GM19455 (cell line): ENCODE measurements around the gene NCBP3.

Experiments
- ATAC-seq: cut with Tn5 transposase; IDR thresholded peaks from one replicate; pipeline ENCODE4 v1.9.1; 2021; ENCODE audit not compliant: unreplicated experiment

NCBP3 gene

GRCh38 chr17:3813171-3813570, 32.9 kb downstream of the NCBP3 start:
- no peak for ATAC-seq

GRCh38 chr17:3812771-3813170, 33.3 kb downstream of the NCBP3 start:
- ATAC-seq, result no peak

DNA sequence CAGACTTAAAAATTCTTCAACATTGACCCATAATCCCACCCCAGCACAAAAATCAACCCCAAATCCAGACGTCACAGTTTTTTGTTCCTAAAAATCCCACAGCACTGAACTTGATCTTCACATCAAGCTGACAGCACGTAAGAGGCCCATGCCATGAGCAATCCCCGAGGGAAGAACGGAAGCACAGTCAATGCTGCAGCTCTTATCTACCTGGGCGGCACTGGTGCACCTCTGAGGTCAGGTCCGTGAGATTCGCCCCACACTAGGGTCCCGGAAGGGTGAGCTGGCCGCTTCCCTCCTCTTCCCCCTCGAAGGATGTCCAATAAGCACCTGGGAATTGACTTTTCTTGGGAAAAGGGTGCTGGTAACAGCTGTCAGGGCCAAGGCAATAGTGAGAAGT, 33.8 kb downstream of the NCBP3 start:
- no peak for ATAC-seq

- ATAC-seq, result no peak
Observed at GRCh38 chr17:3810019-3810418, 36.0 kb downstream of the NCBP3 start.

- ATAC-seq, result no peak
Observed at GRCh38 chr17:3809135-3809534, 36.9 kb downstream of the NCBP3 start.

DNA sequence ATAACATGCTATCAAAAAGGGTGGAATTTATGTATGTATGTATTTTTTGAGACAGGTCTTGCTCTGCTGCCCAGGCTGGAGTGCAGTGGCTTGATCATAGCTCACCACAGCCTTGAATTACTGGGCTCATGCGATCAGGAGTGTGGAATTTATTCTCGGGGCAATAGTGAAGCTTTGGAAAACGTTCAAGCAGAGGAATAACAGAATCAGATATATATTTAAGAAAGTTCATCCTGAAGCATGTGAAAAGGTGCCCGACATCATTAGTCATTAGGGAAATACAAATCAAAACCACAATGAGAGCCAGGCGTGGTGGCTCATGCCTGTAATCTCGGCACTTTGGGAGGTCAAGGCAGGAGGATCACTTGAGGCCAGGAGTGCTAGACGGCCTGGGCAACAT, 37.3 kb downstream of the NCBP3 start:
- ATAC-seq, result no peak

DNA sequence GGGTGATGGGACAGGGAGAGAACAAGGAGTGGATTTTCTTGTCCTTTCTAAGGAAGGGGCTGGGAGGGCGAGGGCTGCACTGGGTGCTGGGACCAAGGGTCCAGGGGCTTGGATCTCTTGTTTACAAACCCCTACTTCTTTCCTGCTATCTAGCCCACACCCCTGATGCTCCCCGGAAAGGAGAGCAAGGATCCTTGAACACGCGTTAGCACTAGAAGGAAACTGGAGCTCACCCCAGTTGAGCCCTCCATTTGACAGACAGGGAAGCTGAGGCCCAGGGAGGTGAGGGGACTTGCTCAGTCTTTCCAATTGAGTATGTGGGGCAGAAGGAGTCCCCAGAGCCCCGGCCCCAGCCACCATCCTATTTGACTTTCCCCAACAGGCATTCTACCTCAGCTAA, 40.5 kb downstream of the NCBP3 start:
- ATAC-seq, result no peak

- no peak for ATAC-seq
Observed at GRCh38 chr17:3804503-3804931, 41.5 kb downstream of the NCBP3 start.

DNA sequence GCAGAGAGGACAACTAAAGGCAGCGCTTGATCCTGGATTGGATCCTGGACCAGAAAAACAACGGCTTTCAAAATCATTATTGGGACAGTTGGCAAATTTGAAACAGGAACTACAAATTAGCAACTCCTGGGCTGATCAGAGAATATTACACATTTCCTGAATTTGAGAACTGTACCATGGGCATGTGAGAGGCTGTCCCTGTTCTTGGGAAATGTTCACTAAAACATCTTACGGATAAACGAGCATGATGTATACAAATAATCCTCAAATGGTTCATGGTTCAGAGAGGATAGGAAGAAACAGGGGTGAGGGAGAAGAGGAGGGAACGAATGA, 42.8 kb downstream of the NCBP3 start:
- ATAC-seq, result no peak

DNA sequence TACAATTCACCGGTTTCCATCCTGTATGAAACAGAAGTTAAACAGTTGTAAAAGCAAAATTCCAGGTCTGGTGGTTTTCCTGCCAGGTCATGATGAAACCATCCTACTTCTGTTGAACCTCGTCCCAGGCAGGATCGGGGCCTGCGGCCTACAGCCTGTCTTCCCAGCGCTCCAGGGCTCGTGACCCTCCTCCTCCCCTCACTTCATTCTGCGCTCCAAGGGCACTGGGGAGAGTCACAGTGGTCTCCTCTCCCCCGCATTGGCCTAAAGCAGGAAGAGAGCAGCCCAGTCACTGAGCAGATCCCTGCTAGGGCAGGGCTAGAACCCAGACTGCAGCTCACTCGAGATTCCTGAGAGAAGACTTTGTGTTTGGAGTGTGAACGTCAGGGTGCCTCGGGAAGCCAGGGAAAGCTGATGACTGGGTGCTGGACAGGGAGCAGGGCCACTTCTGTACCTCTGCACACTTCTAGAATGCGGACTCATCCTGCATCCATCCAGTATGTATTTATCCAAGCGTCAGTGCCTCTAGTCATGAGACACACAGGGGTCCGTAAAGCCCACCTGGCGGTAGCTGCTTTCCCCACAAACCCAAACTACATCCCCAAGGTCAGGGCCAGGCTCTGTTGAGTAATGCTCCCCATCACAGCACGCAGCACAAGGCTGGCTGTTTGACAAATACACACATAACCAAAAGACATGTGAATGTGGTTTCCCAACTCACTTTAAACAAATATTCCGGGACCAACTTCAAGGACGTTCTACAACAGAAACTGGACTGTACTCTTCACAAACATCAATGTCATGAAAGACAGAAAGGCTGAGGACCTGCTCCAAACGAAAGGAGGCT, 43.4 kb downstream of the NCBP3 start:
- no peak for ATAC-seq

DNA sequence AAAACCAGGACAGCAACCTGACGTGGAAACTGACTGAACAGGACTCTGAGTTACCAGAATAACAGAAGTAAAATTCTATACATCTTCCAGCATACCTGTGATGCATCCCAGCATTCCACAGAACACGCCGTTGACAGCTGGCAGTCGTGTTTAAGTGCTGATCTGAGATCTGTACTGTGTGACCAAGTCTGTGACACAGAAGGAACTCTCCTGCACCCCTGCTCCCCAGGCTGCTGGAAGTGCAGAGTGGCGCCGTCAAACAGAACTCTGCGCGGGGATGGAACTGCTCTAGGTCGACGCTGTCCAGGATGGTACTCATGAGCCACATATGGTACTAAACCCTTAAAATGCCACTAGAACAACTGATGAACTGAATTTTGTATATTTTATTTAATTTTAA, 44.3 kb downstream of the NCBP3 start:
- no peak for ATAC-seq

DNA sequence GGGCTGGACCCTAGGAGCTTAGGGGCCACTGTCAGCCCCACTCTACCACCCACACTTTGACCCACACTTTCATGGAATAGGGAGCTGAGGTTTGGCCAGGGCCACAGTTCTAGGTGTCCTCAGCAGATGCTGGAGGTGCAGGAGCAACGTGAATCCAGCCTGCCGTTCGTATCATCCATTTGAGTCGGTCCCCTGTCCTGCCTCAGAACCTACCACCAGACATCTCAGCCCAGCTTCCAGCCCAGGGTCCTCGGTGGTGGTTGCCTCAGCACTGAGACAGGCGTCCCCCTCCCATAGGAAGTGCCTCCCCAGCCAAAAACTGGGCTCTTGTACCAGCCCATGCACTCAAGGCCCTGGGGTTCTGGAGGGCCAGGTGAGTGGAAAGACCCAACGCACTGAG, 44.7 kb downstream of the NCBP3 start:
- ATAC-seq, result no peak

DNA sequence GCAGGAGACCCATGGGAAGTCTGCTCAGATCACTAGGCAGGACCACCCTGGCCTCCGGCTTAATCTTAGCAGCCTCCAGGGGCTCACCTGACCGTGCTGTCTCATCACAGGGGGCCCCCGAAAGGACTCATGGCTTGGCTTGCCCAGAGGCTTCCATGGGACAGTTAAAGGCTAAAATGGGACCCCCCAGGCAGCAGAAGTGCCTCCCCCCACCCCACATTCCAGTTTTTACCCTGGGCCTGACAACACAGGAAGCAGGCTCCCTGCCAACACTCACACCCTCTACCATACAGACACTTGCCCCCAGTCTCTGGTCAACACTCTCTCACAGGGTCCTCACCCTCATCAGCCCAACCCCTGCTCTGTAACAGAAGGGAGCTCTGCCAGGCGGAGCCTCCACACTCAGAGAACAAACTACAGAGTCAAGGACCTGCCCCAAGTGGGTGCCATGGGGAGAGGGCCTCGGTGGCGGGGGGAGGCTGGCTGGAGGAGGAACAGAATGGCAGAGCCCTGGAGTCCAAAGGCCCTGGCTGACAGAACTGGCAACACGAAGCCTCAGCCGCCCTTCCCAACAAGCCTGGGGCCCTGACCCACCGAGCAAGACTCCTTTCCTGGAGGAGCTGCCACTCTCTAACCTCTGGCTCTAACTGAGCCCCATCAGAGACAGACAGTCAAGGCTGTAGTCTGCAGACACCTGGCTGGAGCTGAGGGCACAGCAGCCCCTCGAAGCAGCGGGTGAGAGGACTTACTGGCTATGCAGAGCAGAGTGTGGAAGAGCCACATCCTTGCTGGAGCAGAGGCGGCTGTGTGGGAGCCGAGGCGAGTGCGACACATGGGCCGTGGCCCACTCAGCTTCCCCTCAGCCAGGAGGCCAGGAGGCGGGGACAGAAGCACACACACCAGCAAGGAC, 45.4 kb downstream of the NCBP3 start, which contains the start of gene ITGAE:
TSS of gene ITGAE (minus strand) at position 827 of the 910 bp plus-strand sequence. CDS start at position 783, 44 bp downstream.
- no peak for ATAC-seq

DNA sequence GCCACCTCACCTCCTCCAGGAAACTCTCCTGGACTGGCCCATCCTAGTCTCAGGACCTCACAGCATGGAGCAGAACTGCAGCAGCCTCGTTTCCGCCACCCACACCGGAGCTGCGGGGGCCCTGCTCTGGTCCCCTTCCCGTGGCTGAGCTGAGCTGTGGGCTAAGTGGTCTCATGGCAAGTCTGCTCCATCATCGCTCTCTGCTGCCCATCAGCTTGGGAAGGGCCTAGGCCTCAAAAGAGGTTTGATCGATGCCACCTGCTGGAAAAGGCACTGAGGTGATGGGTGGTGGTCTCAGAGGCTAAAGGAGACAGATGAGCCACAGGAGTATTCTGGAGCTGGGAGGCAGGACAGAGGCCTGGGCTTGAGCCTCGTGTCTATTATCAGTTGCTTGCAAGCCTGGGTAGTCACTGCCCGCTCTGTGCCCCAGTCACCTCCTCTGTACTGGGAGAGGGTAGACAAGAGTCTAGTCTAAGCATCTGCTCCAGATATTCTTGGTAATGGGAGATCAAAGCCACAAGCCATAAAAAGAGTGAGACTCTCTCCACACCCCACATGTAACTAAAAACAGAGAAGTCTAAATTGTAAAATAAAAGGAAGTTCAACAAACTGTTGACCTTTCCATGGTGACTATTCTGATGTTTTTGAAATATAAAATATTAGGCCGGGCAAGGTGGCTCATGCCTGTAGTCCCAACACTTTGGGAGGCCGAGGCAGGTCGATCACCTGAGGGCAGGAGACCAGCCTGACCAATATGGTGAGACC, 46.7 kb downstream of the NCBP3 start:
- ATAC-seq, result no peak

DNA sequence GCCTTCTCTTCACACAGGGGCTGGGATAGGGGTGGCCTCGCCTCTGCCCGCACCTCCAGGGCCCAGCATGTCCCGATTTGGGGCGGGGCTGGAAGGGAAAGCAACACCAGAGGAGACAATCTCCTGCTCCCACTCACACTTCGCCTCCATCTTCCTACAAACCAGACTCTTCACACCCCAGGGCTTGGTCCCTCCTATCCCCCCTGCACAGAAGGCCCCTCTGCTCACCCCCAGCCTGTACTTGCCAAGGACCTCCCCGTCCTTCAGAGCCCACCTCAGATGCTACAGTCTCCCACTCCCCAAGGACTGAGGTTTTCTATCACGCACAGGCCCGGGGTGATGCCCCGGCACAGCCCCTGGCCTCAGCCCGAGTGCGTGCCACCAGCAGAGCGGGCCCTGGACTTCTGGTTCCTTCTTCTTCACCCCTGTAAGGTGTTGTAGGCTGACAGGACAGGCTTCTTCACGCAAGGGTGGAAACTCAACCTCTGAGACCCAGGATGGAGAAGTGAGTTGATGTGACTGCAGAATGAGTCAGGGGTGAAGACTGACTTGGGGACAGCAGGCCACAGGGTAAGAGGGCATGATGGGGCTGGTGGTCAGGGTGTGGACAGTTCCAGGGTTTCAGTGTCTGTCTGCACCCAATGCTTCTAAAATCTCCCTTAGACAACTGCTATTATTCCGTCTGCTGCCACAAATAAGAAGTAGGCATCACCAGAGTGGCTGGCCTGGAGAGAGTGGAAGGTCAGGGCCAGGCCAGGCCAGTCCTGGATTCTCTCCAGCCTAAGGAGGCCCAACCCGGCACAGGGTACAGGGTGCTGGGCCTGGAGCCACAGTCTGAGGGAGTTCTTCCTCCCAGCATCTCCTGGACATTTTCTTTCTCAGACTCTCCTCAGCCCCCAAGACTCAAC, 47.5 kb downstream of the NCBP3 start:
- no peak for ATAC-seq

GRCh38 chr17:3796822-3797170, 49.2 kb downstream of the NCBP3 start:
- no peak for ATAC-seq

DNA sequence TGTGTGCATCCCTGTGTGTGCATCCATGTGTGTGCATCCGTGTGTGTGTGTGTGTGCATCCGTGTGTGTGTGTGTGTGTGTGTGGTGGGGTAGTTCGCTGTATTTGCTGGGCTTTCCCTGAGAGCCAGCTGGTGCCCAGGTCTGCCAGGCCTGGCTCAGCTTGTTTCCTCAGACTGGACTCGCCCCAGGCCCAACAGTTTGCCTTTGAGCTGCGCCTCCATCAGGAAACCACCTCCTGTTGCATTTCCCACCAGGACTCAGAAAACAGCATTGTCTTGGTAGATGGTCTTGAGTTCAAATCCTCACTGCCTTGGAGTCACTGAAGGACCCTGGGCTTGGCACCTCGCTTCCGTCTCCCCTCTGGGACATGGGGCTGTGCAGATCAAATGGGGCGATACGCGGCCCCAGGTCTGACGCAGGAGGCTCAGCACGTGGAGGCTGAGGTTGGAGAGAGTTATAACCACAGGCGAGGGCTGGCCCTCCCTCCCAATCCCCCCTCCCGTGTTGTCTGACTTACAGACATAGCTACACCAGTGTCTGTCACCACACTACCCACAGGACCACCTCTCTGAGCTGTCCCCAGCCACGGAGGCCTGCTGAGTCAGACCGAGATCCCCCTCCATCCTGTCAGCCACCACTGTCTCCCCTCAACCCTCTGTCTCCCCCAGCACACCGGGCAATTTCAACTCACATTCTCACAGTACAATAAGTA, 49.8 kb downstream of the NCBP3 start:
- peak; percentile 56 for ATAC-seq

GRCh38 chr17:3795390-3796102, 50.5 kb downstream of the NCBP3 start:
- ATAC-seq, result no peak
